H1 (cell line): ENCODE results near the gene OTUD4. TPM values are rescaled to one million over a fixed set of nuclear protein-coding genes. Genes with fewer than 3 reads are reported as not detected.

Source experiments
- CTCF ChIA-PET: fragments of 300-600 bp; sonication (Branson Sonifier 250); formaldehyde crosslinking; loops from one replicate; lab custom pipeline; 2021; ENCODE audit not compliant: partially characterized antibody; lab: Charles Lee
- POLR2A ChIA-PET: fragments of 300-600 bp; sonication (Branson Sonifier 250); formaldehyde crosslinking; loops from one replicate; lab custom pipeline; 2021; ENCODE audit warnings: inconsistent platforms; ENCODE audit not compliant: partially characterized antibody; lab: Charles Lee
- DNase-seq, 2 experiments: peaks; one replicate each; pipeline versions ENCODE4 v3.0.0 to v3.0.0-alpha.2; 2010 to 2022; ENCODE audit warnings: low spot score in 2 of 2, low read depth in 1 of 2, mixed read lengths in 1 of 2
- FAIRE-seq: peaks from 2 replicates; lab custom pipeline; 2011; peaks lifted over from hg19 to GRCh38; lab: Jason Lieb, UNC
- H2AFZ ChIP-seq: 2 replicates; pipeline ENCODE4 v1.8.1; 2012; ENCODE audit warnings: low read length, inconsistent platforms
- H2AK5ac ChIP-seq: 2 replicates; pipeline ENCODE4 v1.6.1; 2013; ENCODE audit warnings: low read depth, low read length
- H2BK120ac ChIP-seq: replicated peaks from 2 replicates; pipeline ENCODE3; 2013; ENCODE audit warnings: low read depth, low read length, inconsistent platforms
- H2BK12ac ChIP-seq: 2 replicates; pipeline ENCODE4 v1.6.1; 2013; ENCODE audit warnings: low read depth, low read length
- H2BK15ac ChIP-seq: 2 replicates; pipeline ENCODE4 v1.6.1; 2013; ENCODE audit warnings: low read length
- H2BK20ac ChIP-seq: 2 replicates; pipeline ENCODE4 v1.6.1; 2013; ENCODE audit warnings: low read length
- H2BK5ac ChIP-seq: 2 replicates; pipeline ENCODE4 v1.6.1; 2013; ENCODE audit warnings: low read depth, low read length
- H3K14ac ChIP-seq: 2 replicates; pipeline ENCODE4 v1.6.1; 2013; ENCODE audit warnings: inconsistent platforms; ENCODE audit not compliant: insufficient read length
- H3K18ac ChIP-seq: 2 replicates; pipeline ENCODE4 v1.6.1; 2013; ENCODE audit warnings: low read length; ENCODE audit errors: extremely low read depth
- H3K23ac ChIP-seq: 2 replicates; pipeline ENCODE4 v1.6.1; 2013; ENCODE audit warnings: inconsistent platforms; ENCODE audit not compliant: insufficient read length
- H3K23me2 ChIP-seq: 2 replicates; pipeline ENCODE4 v1.6.1; 2013; ENCODE audit warnings: low read depth, low read length
- H3K27ac ChIP-seq: 2 replicates; pipeline ENCODE4 v1.6.1; 2011; ENCODE audit warnings: low read depth, low read length, inconsistent platforms
- H3K27me3 ChIP-seq, 4 experiments: replicated peaks in 1 of 4; 1 replicate in 1 of 4; 2 replicates in 3 of 4; pipeline versions ENCODE4 v1.6.1 to v1.8.1; 2011 to 2013; ENCODE audit warnings: low read length in 3 of 4, mild to moderate bottlenecking in 3 of 4, inconsistent platforms in 2 of 4, mixed read lengths in 2 of 4, moderate library complexity in 1 of 4; ENCODE audit not compliant: control insufficient read depth in 3 of 4, insufficient read depth in 3 of 4; ENCODE audit errors: extremely low read depth in 1 of 4
- H3K36me3 ChIP-seq, 4 experiments: 2 replicates each; pipeline versions ENCODE4 v1.6.1 to v1.8.1; 2011 to 2013; ENCODE audit warnings: mild to moderate bottlenecking in 4 of 4, low read length in 3 of 4, moderate library complexity in 2 of 4, control low read depth in 1 of 4, inconsistent platforms in 1 of 4; ENCODE audit not compliant: insufficient read depth in 4 of 4, control insufficient read depth in 2 of 4
- H3K4ac ChIP-seq: replicated peaks from 2 replicates; pipeline ENCODE3; 2013; ENCODE audit warnings: low read length, low read depth, mixed read lengths, inconsistent platforms; ENCODE audit not compliant: insufficient read length
- H3K4me1 ChIP-seq, 4 experiments: replicated peaks in 1 of 4; 1 replicate in 1 of 4; 2 replicates in 3 of 4; pipeline versions ENCODE4 v1.6.1 to v1.8.1; 2011 to 2013; ENCODE audit warnings: low read length in 3 of 4, inconsistent platforms in 2 of 4, mixed read lengths in 1 of 4; ENCODE audit not compliant: insufficient read depth in 4 of 4, control insufficient read depth in 3 of 4
- H3K4me2 ChIP-seq, 2 experiments: 2 replicates each; pipeline versions ENCODE4 v1.6.1 to v1.8.1; 2011 to 2013; ENCODE audit warnings: low read depth in 2 of 2, low read length in 2 of 2, control low read depth in 1 of 2, inconsistent platforms in 1 of 2, mild to moderate bottlenecking in 1 of 2; ENCODE audit not compliant: insufficient read depth in 1 of 2
- H3K4me3 ChIP-seq, 4 experiments: fragments of 200-600, 300-600 bp in 1 of 4; sonication (generic), shearing (Covaris generic), sonication (Bioruptor Twin) in 1 of 4; 2 replicates each; pipeline versions ENCODE4 v1.5.1 to v1.8.1; 2011 to 2016; ENCODE audit warnings: low read length in 4 of 4, low read depth in 3 of 4, control low read depth in 2 of 4, inconsistent platforms in 2 of 4, mild to moderate bottlenecking in 2 of 4, mixed read lengths in 1 of 4, moderate library complexity in 1 of 4; ENCODE audit not compliant: insufficient read depth in 2 of 4; ENCODE audit errors: extremely low read depth in 1 of 4
- H3K56ac ChIP-seq: replicated peaks from 2 replicates; pipeline ENCODE3; 2013; ENCODE audit warnings: low read depth, mild to moderate bottlenecking, mixed read lengths, low read length, inconsistent platforms; ENCODE audit not compliant: insufficient read length
- H3K79me1 ChIP-seq: 2 replicates; pipeline ENCODE4 v1.6.1; 2013; ENCODE audit warnings: low read depth, low read length, control low read depth
- H3K79me2 ChIP-seq, 2 experiments: 2 replicates each; pipeline versions ENCODE4 v1.6.1 to v1.8.1; 2012 to 2013; ENCODE audit warnings: low read length in 2 of 2, mild to moderate bottlenecking in 2 of 2, inconsistent platforms in 1 of 2; ENCODE audit not compliant: insufficient read depth in 2 of 2, control insufficient read depth in 1 of 2
- H3K9ac ChIP-seq, 4 experiments: replicated peaks in 1 of 4; 1 replicate in 1 of 4; 2 replicates in 3 of 4; pipeline versions ENCODE4 v1.6.1 to v1.8.1; 2011 to 2013; ENCODE audit warnings: low read depth in 3 of 4, low read length in 3 of 4, control low read depth in 2 of 4, mild to moderate bottlenecking in 2 of 4, moderate library complexity in 2 of 4, inconsistent platforms in 1 of 4; ENCODE audit errors: extremely low read depth in 1 of 4
- H3K9me3 ChIP-seq, 2 experiments: 2 replicates each; pipeline versions ENCODE4 v1.6.1 to v1.8.1; 2012 to 2013; ENCODE audit warnings: mild to moderate bottlenecking in 2 of 2, moderate library complexity in 2 of 2, control low read depth in 1 of 2, inconsistent platforms in 1 of 2, low read depth in 1 of 2, low read length in 1 of 2, mixed read lengths in 1 of 2; ENCODE audit not compliant: insufficient read depth in 2 of 2
- H4K20me1 ChIP-seq, 2 experiments: replicated peaks in 1 of 2; 2 replicates each; pipeline versions ENCODE3 to v1.8.1; 2011 to 2013; ENCODE audit warnings: inconsistent platforms in 2 of 2, low read length in 2 of 2, mild to moderate bottlenecking in 1 of 2; ENCODE audit not compliant: insufficient read depth in 2 of 2, control insufficient read depth in 1 of 2
- H4K5ac ChIP-seq: 2 replicates; pipeline ENCODE4 v1.6.1; 2013; ENCODE audit warnings: low read length, low read depth, mixed read lengths, inconsistent platforms; ENCODE audit not compliant: insufficient read length
- H4K8ac ChIP-seq: 2 replicates; pipeline ENCODE4 v1.8.0; 2013; ENCODE audit warnings: mild to moderate bottlenecking, moderate library complexity, low read length, inconsistent platforms; ENCODE audit not compliant: insufficient read depth; ENCODE audit errors: extremely low read depth
- H4K91ac ChIP-seq: replicated peaks from 2 replicates; pipeline ENCODE3; 2013; ENCODE audit warnings: low read length, mixed read lengths, inconsistent platforms; ENCODE audit not compliant: insufficient read length
- CBX5 ChIP-seq: fragments of 300-800, 300-1000 bp; sonication (generic); IDR thresholded peaks from 2 replicates; pipeline ENCODE4 v1.7.1; 2016; ENCODE audit warnings: antibody characterized with exemption, low read length, low read depth
- CHD1 ChIP-seq: IDR thresholded peaks from 2 replicates; pipeline ENCODE4 v1.6.1; 2012; ENCODE audit warnings: low read depth, low read length, improper control_type of control experiment
- HDAC2 ChIP-seq, 2 experiments: fragments of 300-600 bp in 1 of 2; sonication (generic) in 1 of 2; IDR thresholded peaks; 2 replicates each; pipeline ENCODE4 v1.6.1; 2011 to 2012; ENCODE audit warnings: low read depth in 2 of 2, low read length in 2 of 2, mild to moderate bottlenecking in 2 of 2, moderate library complexity in 2 of 2, borderline replicate concordance in 1 of 2, inconsistent platforms in 1 of 2
- MAFK ChIP-seq: IDR thresholded peaks from 2 replicates; pipeline ENCODE4 v1.6.1; 2012; ENCODE audit warnings: low read depth, mild to moderate bottlenecking, improper control_type of control experiment, low read length
- RFX5 ChIP-seq: IDR thresholded peaks from 2 replicates; pipeline ENCODE4 v1.6.1; 2011; ENCODE audit warnings: low read depth, low read length, improper control_type of control experiment, borderline replicate concordance
- SAP30 ChIP-seq: fragments of 300-600 bp; sonication (generic); IDR thresholded peaks from 2 replicates; pipeline ENCODE4 v1.7.1; 2012; ENCODE audit warnings: low read length, moderate library complexity, mild to moderate bottlenecking, inconsistent platforms; ENCODE audit not compliant: insufficient read depth, insufficient replicate concordance
- SIX5 ChIP-seq: IDR thresholded peaks from 2 replicates; pipeline ENCODE4 v1.6.1; 2011; ENCODE audit warnings: mild to moderate bottlenecking, low read depth, low read length
- TAF1 ChIP-seq: IDR thresholded peaks from 2 replicates; pipeline ENCODE4 v1.6.1; 2011; ENCODE audit warnings: mild to moderate bottlenecking, low read depth, low read length
- TEAD4 ChIP-seq: IDR thresholded peaks from 2 replicates; pipeline ENCODE4 v1.6.1; 2012; ENCODE audit warnings: low read depth, low read length, inconsistent platforms, mixed read lengths
- WGBS, 2 experiments: shearing (Covaris generic) in 1 of 2; methylation state at CpG; one replicate each; pipeline versions ENCODE4 v1.1.6 to v1.1.7; 2013 to 2015; ENCODE audit warnings: low lambda C conversion rate in 2 of 2, mixed read lengths in 2 of 2, inconsistent platforms in 1 of 2, low coverage in 1 of 2, missing lambda C conversion rate in 1 of 2; ENCODE audit not compliant: insufficient replicate concordance in 2 of 2, insufficient coverage in 1 of 2, insufficient read length in 1 of 2; ENCODE audit errors: extremely low coverage in 1 of 2, missing lambda C conversion rate in 1 of 2; 5-methylcytosine and 5-hydroxymethylcytosine counted together
- polyA plus RNA-seq, 7 experiments: library from polyadenylated mRNA; depleted of rRNA in 3 of 7; stranded (reverse) in 5 of 7; unstranded in 2 of 7; fragments of >200 nt in 5 of 7; fragments of 200-250 nt in 2 of 7; gene quantifications; 1 replicate in 5 of 7; 2 replicates in 1 of 7; 4 replicates in 1 of 7; pipeline versions ENCODE4 v1.2.1 to v1.2.3, GENCODE V29; 2011 to 2013; ENCODE audit warnings: missing spikeins in 2 of 7, mixed read lengths in 2 of 7
- total RNA-seq: library from RNA; stranded (reverse); fragmentation: NEBNext Ultra II Directional; extraction: Animal tissue kit (Norgen Biotek cat#: 25700); gene quantifications from 2 replicates; pipeline ENCODE4 v1.2.1, GENCODE V29; 2021
- TF ChIP-seq, protein P1 (sequence below): IDR thresholded peaks from 2 replicates; pipeline ENCODE4 v1.6.1; 2011; ENCODE audit warnings: low read depth, mild to moderate bottlenecking, low read length; ENCODE audit not compliant: insufficient read depth
- TF ChIP-seq, protein P2 (sequence below): IDR thresholded peaks from 2 replicates; pipeline ENCODE4 v1.6.1; 2011; ENCODE audit warnings: low read length, improper control_type of control experiment

Gene OTUD4
- total and polyA plus RNA-seq, 2 of the 8 experiments (the other 6 are each of a cell fraction or from before 2014, with no cell fraction given) = 17.4 to 57.0 TPM

DNA sequence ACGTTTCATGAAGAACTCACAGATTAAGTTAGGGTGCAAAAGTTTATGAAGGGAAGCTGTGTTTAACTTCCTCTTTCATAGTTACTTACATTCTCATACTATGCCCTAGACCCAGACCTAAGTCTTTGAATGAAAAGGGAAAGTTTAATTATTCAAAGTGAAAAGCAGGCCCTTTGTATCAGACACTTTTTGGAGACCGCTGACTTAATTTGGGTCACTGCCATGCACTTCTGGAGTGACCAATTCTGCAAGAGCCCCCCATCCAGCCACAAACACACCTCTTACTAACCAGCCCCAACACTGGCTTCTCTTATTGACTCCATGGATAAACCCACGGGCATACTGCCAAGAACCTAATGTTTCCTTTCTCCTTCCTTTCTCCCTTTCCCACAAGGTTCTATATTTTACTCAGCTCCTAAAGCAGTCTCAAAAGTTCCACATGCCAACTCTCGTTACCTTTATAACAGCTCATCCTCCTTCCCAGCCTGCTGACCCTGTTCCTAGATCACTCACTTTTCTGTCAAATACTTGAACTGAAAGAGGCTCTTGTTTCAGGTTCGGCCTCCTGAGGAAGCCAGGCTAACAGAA lies 47.8 kb downstream of the OTUD4 start:
- no peak overlapping the region for H2BK20ac ChIP-seq
- no peak overlapping the region for H3K4me2 ChIP-seq
- H4K8ac ChIP-seq = no peak overlapping the region
- H3K79me1 ChIP-seq = no peaks in the 10 kb centered on the region
- no peak overlapping the region for H3K56ac ChIP-seq
- H2BK12ac ChIP-seq = no peak overlapping the region
- H3K18ac ChIP-seq = no peak overlapping the region
- H2BK120ac ChIP-seq = no peak overlapping the region
- H2BK15ac ChIP-seq = no peak overlapping the region
- H3K4ac ChIP-seq = no peak overlapping the region
- no peaks in the 10 kb centered on the region for H3K27me3 ChIP-seq
- H3K23ac ChIP-seq = no peak overlapping the region
- H3K4me1 ChIP-seq = no peaks in the 10 kb centered on the region
- CTCF ChIA-PET = interaction anchor here (1.1 kb wide), 1 partner anchor 23 kb away, joined by 3 read pairs; no protein-coding TSS in a partner anchor
- H4K5ac ChIP-seq = no peak overlapping the region
- H3K14ac ChIP-seq = no peak overlapping the region
- H2AK5ac ChIP-seq = no peak overlapping the region
- H3K79me2 ChIP-seq = no peaks in the 10 kb centered on the region
- no peaks in the 10 kb centered on the region for H3K23me2 ChIP-seq
- FAIRE-seq (no peak), DNase-seq (no peak)
- H3K4me3 ChIP-seq = no peak overlapping the region
- no peak overlapping the region for H3K9ac ChIP-seq
- H2AFZ ChIP-seq = no peak overlapping the region
- POLR2A ChIA-PET = interaction anchor here (0.8 to 2.1 kb wide), 5 partner anchors 17 to 54 kb away, joined by 3 to 5 read pairs (median 3); partner anchors contain the start of genes ABCE1 and ANAPC10
- H3K36me3 ChIP-seq = peaks cover 0 to 21% (median under 1%) of the 10 kb centered on the region in 4 experiments; a peak in 4 of 8 replicates
- no peaks in the 10 kb centered on the region for H4K20me1 ChIP-seq
- no peak overlapping the region for H4K91ac ChIP-seq
- no peaks in the 10 kb centered on the region for H3K9me3 ChIP-seq
- H3K27ac ChIP-seq = no peak overlapping the region
- WGBS, 2 experiments = 84% methylated on average over 5 of the region's 5 CpGs; no CpG with 5 or more reads in 1 of the 2 experiments
- no peak overlapping the region for H2BK5ac ChIP-seq
- TF ChIP-seq, protein P1, sequence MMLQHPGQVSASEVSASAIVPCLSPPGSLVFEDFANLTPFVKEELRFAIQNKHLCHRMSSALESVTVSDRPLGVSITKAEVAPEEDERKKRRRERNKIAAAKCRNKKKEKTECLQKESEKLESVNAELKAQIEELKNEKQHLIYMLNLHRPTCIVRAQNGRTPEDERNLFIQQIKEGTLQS = no peak
- no peak for TF ChIP-seq TAF1
- TF ChIP-seq, protein P2, sequence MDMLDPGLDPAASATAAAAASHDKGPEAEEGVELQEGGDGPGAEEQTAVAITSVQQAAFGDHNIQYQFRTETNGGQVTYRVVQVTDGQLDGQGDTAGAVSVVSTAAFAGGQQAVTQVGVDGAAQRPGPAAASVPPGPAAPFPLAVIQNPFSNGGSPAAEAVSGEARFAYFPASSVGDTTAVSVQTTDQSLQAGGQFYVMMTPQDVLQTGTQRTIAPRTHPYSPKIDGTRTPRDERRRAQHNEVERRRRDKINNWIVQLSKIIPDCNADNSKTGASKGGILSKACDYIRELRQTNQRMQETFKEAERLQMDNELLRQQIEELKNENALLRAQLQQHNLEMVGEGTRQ = no peak
- TF ChIP-seq SIX5 = no peak
- no peak for TF ChIP-seq RFX5
- no peak for TF ChIP-seq CHD1
- TF ChIP-seq CBX5 = no peak
- TF ChIP-seq MAFK = no peak
- no peak for TF ChIP-seq HDAC2 (IDR thresholded peaks at IDR 0.05; ENCODE audit: borderline replicate concordance in 1 of 2, low read depth in 2 of 2, low read length in 2 of 2)
- no peak for TF ChIP-seq TEAD4
- TF ChIP-seq SAP30 = no peak
